IMR-90 (cell line): ENCODE data around the gene IQSEC3. TPM values are rescaled to one million over a fixed set of nuclear protein-coding genes. Genes with fewer than 3 reads are reported as not detected.

Experiments used
- ATAC-seq: fragments of 200-7000 bp; cut with Tn5 transposase; 2 replicates; pipeline ENCODE4 v1.9.1; 2020; ENCODE audit warnings: low read depth, mild to moderate bottlenecking, moderate library complexity
- BruUV-seq: library from RNA; stranded (reverse); fragments of 400-500 nt; replicated peaks from 2 replicates; lab custom pipeline; 2021; lab: Mats Ljungman, UMichigan
- CTCF ChIA-PET: fragments of 300-600 bp; formaldehyde crosslinking; extraction: SDS; loops from one replicate; lab custom pipeline; 2021; ENCODE audit warnings: antibody characterized with exemption; lab: Yijun Ruan, JAX
- POLR2A ChIA-PET: fragments of 300-600 bp; sonication (Branson Sonifier 250); formaldehyde crosslinking; loops from one replicate; lab custom pipeline; 2022; ENCODE audit warnings: antibody characterized with exemption; ENCODE audit not compliant: unreplicated experiment; lab: Charles Lee
- DNase-seq: peaks from one replicate; pipeline ENCODE4 v3.0.0; 2013
- H2AFZ ChIP-seq: replicated peaks from 2 replicates; pipeline ENCODE3; 2013; ENCODE audit warnings: low read length, mild to moderate bottlenecking; ENCODE audit not compliant: poor library complexity
- H2AK5ac ChIP-seq: 2 replicates; pipeline ENCODE4 v1.6.1; 2013; ENCODE audit warnings: low read depth, low read length, inconsistent platforms
- H2AK9ac ChIP-seq: replicated peaks from 2 replicates; pipeline ENCODE3; 2013; ENCODE audit warnings: mild to moderate bottlenecking, low read depth, low read length, moderate library complexity; ENCODE audit not compliant: poor library complexity
- H2BK120ac ChIP-seq: 2 replicates; pipeline ENCODE4 v1.6.1; 2013; ENCODE audit warnings: low read depth, low read length, inconsistent platforms
- H2BK15ac ChIP-seq: 3 replicates; pipeline ENCODE4 v1.6.1; 2013; ENCODE audit warnings: low read depth, low read length, inconsistent platforms
- H2BK20ac ChIP-seq: 2 replicates; pipeline ENCODE4 v1.6.1; 2013; ENCODE audit warnings: low read depth, mild to moderate bottlenecking, inconsistent platforms, low read length, moderate library complexity
- H2BK5ac ChIP-seq: 2 replicates; pipeline ENCODE4 v1.6.1; 2013; ENCODE audit warnings: mild to moderate bottlenecking, low read depth, low read length, inconsistent platforms; ENCODE audit not compliant: poor library complexity, severe bottlenecking
- H3K14ac ChIP-seq: replicated peaks from 2 replicates; pipeline ENCODE4 v1.6.1; 2013; ENCODE audit warnings: low read depth, low read length, inconsistent platforms
- H3K18ac ChIP-seq: 2 replicates; pipeline ENCODE4 v1.6.1; 2013; ENCODE audit warnings: low read depth, low read length, control low read depth
- H3K23ac ChIP-seq: 2 replicates; pipeline ENCODE4 v1.6.1; 2013; ENCODE audit warnings: low read depth, low read length, inconsistent platforms
- H3K27ac ChIP-seq: 2 replicates; pipeline ENCODE4 v1.5.1; 2013; ENCODE audit warnings: mild to moderate bottlenecking, control low read depth, low read length; ENCODE audit not compliant: insufficient read depth
- H3K27me3 ChIP-seq: 2 replicates; pipeline ENCODE4 v1.6.1; 2013; ENCODE audit warnings: low read length; ENCODE audit not compliant: control insufficient read depth, insufficient read depth
- H3K36me3 ChIP-seq: 2 replicates; pipeline ENCODE4 v1.6.1; 2013; ENCODE audit warnings: low read length, mixed read lengths; ENCODE audit not compliant: control insufficient read depth, insufficient read depth
- H3K4ac ChIP-seq: 2 replicates; pipeline ENCODE4 v1.6.1; 2013; ENCODE audit warnings: low read depth, low read length, inconsistent platforms
- H3K4me1 ChIP-seq: 2 replicates; pipeline ENCODE4 v1.6.1; 2013; ENCODE audit warnings: low read length, mixed read lengths; ENCODE audit not compliant: control insufficient read depth, insufficient read depth
- H3K4me2 ChIP-seq: 2 replicates; pipeline ENCODE4 v1.6.1; 2013; ENCODE audit warnings: low read depth, mild to moderate bottlenecking, control low read depth, low read length, moderate library complexity
- H3K4me3 ChIP-seq: 2 replicates; pipeline ENCODE4 v1.5.1; 2013; ENCODE audit warnings: low read depth, mild to moderate bottlenecking, control low read depth, low read length, moderate library complexity; ENCODE audit not compliant: insufficient read depth
- H3K56ac ChIP-seq: 2 replicates; pipeline ENCODE4 v1.6.1; 2013; ENCODE audit warnings: low read length, inconsistent platforms; ENCODE audit not compliant: insufficient read depth; ENCODE audit errors: extremely low read depth
- H3K79me1 ChIP-seq, 2 experiments: 2 replicates each; pipeline ENCODE4 v1.6.1; 2013; ENCODE audit warnings: low read length in 2 of 2, inconsistent platforms in 1 of 2, low read depth in 1 of 2
- H3K9ac ChIP-seq: 2 replicates; pipeline ENCODE4 v1.6.1; 2013; ENCODE audit warnings: low read depth, low read length, control low read depth
- H3K9me1 ChIP-seq: 2 replicates; pipeline ENCODE4 v1.6.1; 2013; ENCODE audit warnings: low read length, inconsistent platforms; ENCODE audit not compliant: insufficient read depth
- H3K9me3 ChIP-seq: 2 replicates; pipeline ENCODE4 v1.6.1; 2013; ENCODE audit warnings: low read length; ENCODE audit not compliant: control insufficient read depth, insufficient read depth
- H4K20me1 ChIP-seq: 2 replicates; pipeline ENCODE4 v1.6.1; 2013; ENCODE audit warnings: low read length, inconsistent platforms; ENCODE audit not compliant: insufficient read depth
- H4K5ac ChIP-seq: 2 replicates; pipeline ENCODE4 v1.6.1; 2013; ENCODE audit warnings: mild to moderate bottlenecking, low read depth, low read length, control low read depth
- H4K8ac ChIP-seq, 2 experiments: 2 replicates each; pipeline ENCODE4 v1.6.1; 2013; ENCODE audit warnings: low read depth in 2 of 2, low read length in 2 of 2, control low read depth in 1 of 2, inconsistent platforms in 1 of 2
- H4K91ac ChIP-seq: 2 replicates; pipeline ENCODE4 v1.6.1; 2013; ENCODE audit warnings: low read depth, low read length, inconsistent platforms; ENCODE audit not compliant: insufficient read depth
- BHLHE40 ChIP-seq: fragments of 150-350 bp; IDR thresholded peaks from 2 replicates; pipeline ENCODE4 v1.6.1; 2016; ENCODE audit warnings: mild to moderate bottlenecking, low read depth, low read length
- FOS ChIP-seq: fragments of 150-350 bp; IDR thresholded peaks from 2 replicates; pipeline ENCODE4 v1.6.1; 2016; ENCODE audit warnings: low read depth, low read length
- MAZ ChIP-seq: IDR thresholded peaks from 2 replicates; pipeline ENCODE4 v1.6.1; 2012; ENCODE audit warnings: low read depth, mild to moderate bottlenecking, low read length, improper control_type of control experiment, moderate library complexity, borderline replicate concordance
- NFE2L2 ChIP-seq: fragments of 150-350 bp; IDR thresholded peaks from 2 replicates; pipeline ENCODE4 v1.6.1; 2016; ENCODE audit warnings: low read depth, mild to moderate bottlenecking, low read length
- RFX5 ChIP-seq: IDR thresholded peaks from 2 replicates; pipeline ENCODE4 v1.8.0; 2012; ENCODE audit warnings: low read depth, mild to moderate bottlenecking, low read length, moderate library complexity
- SMC3 ChIP-seq: fragments of 150-350 bp; IDR thresholded peaks from 2 replicates; pipeline ENCODE4 v1.6.1; 2016; ENCODE audit warnings: low read depth, mild to moderate bottlenecking, antibody characterized with exemption, low read length, moderate library complexity
- WGBS, 2 experiments: methylation state at CpG; one replicate each; pipeline versions ENCODE4 v1.1.5 to v1.1.7; 2013; ENCODE audit warnings: missing lambda C conversion rate in 2 of 2; ENCODE audit not compliant: insufficient read length in 1 of 2; ENCODE audit errors: extremely low coverage in 2 of 2; 5-methylcytosine and 5-hydroxymethylcytosine counted together
- dilution Hi-C: fragments of 300-500 bp; cut with HindIII; formaldehyde crosslinking; loops from one replicate; pipeline ENCODE4 v1.14.3; 2018; ENCODE audit warnings: low sequenced_read_pairs; ENCODE audit not compliant: unreplicated experiment
- in situ Hi-C: fragments of 300-500 bp; cut with MboI; formaldehyde crosslinking; loops from 3 replicates; pipeline ENCODE4 v1.14.3; 2019; ENCODE audit warnings: low sequenced_read_pairs, inconsistent platforms, mixed read lengths
- intact Hi-C: fragments of 100-400 bp; cut with micrococcal nuclease; formaldehyde crosslinking; loops from 2 replicates; pipeline ENCODE4 v1.10.0; 2022
- polyA plus RNA-seq, 3 experiments: library from polyadenylated mRNA; depleted of rRNA; stranded (reverse); fragments of >200 nt; gene quantifications; 2 replicates each; pipeline ENCODE4 v1.2.3, GENCODE V29; 2012; ENCODE audit warnings: low replicate concordance in 1 of 3
- total RNA-seq: library from RNA; depleted of rRNA; stranded (reverse); fragments of >200 nt; gene quantifications from 2 replicates; pipeline ENCODE4 v1.2.3, GENCODE V29; 2012

Gene IQSEC3
- total and polyA plus RNA-seq, 2 of the 4 experiments (the other 2 are of a cell fraction): 0.10 TPM; not detected in 1

GRCh38 chr12:181921-182320, 115.4 kb downstream of the IQSEC3 start:
- H3K4me2 ChIP-seq: no peak overlapping the region
- H4K8ac ChIP-seq: peak overlapping the region in 1 of 2 experiments; percentile 92; a peak in 1 of 4 replicates
- H3K56ac ChIP-seq: no peak overlapping the region; the same call in 1 of the 2 replicates
- H3K4me3 ChIP-seq: no peak overlapping the region
- no peak overlapping the region for H3K9ac ChIP-seq
- H3K9me1 ChIP-seq: peaks cover 26% of the 10 kb centered on the region
- POLR2A ChIA-PET: no interaction called here
- BruUV-seq: no TSS peak
- peak overlapping the region; percentile 92 for H2BK20ac ChIP-seq
- H3K18ac ChIP-seq: no peak overlapping the region
- in situ Hi-C loops: no loop called here
- H2BK15ac ChIP-seq: peak overlapping the region; percentile 56; the same call in 1 of the 3 replicates
- no peak overlapping the region for H3K23ac ChIP-seq
- DNase-seq: no peak
- H2AK5ac ChIP-seq: peak overlapping the region; percentile 8
- peak overlapping the region; percentile 89 for H2BK5ac ChIP-seq
- H3K36me3 ChIP-seq: no peaks in the 10 kb centered on the region
- CTCF ChIA-PET: no interaction called here
- no peaks in the 10 kb centered on the region for H3K9me3 ChIP-seq
- no peak overlapping the region; the same call in 1 of the 2 replicates for H3K27ac ChIP-seq
- H2BK120ac ChIP-seq: peak overlapping the region; percentile 59
- intact Hi-C loops: no loop called here
- H2AFZ ChIP-seq: peak overlapping the region; percentile 94
- TF ChIP-seq MAZ: no peak
- no peak for TF ChIP-seq RFX5
- no peak for TF ChIP-seq SMC3
- TF ChIP-seq NFE2L2: no peak
- TF ChIP-seq FOS: no peak
- TF ChIP-seq BHLHE40: no peak
- H3K27me3 ChIP-seq: no peaks in the 10 kb centered on the region
- peaks cover 21% of the 10 kb centered on the region for H3K4me1 ChIP-seq
- no peak for ATAC-seq
- H2AK9ac ChIP-seq: peak overlapping the region; percentile 73
- H4K5ac ChIP-seq: no peak overlapping the region; the same call in 1 of the 2 replicates
- H4K20me1 ChIP-seq: no peaks in the 10 kb centered on the region
- H3K4ac ChIP-seq: peak overlapping the region; percentile 92
- peak overlapping the region; percentile 86 for H4K91ac ChIP-seq
- peak overlapping the region; percentile 94; the same call in 1 of the 2 replicates for H3K14ac ChIP-seq
- dilution Hi-C loops: no loop called here
- 82% methylated on average over 7 of the region's 17 CpGs; no CpG with 5 or more reads in 1 of the 2 experiments for WGBS, 2 experiments
- peaks cover 0 to 7% of the 10 kb centered on the region in 2 experiments; a peak in 1 of 4 replicates for H3K79me1 ChIP-seq
